Liver (tissue), 3 donors: ENCODE results near the gene CD6.

Source experiments
- CTCF ChIP-seq: fragments of 150-350 bp; IDR thresholded peaks from 2 replicates; pipeline ENCODE4 v1.5.1; 2017; ENCODE audit warnings: improper control_type of control experiment, low read depth, low read length; ENCODE audit not compliant: missing input control
- HNF4A ChIP-seq, 2 donors: conservative IDR thresholded peaks; 2 replicates each; pipeline ENCODE4 v1.6.1; 2016; ENCODE audit warnings: antibody characterized with exemption in 2 of 2, mild to moderate bottlenecking in 2 of 2
- JUND ChIP-seq, 2 donors: IDR thresholded peaks; 2 replicates each; pipeline ENCODE4 v1.6.1; 2016; ENCODE audit warnings: antibody characterized with exemption in 2 of 2
- MAX ChIP-seq: IDR thresholded peaks from 2 replicates; pipeline ENCODE4 v1.6.1; 2016; ENCODE audit warnings: antibody characterized with exemption
- RAD21 ChIP-seq, 2 donors: IDR thresholded peaks; 2 replicates each; pipeline ENCODE4 v1.6.1; 2016; ENCODE audit warnings: antibody characterized with exemption in 2 of 2, mild to moderate bottlenecking in 2 of 2
- REST ChIP-seq: IDR thresholded peaks from 2 replicates; pipeline ENCODE4 v1.6.1; 2016; ENCODE audit warnings: antibody characterized with exemption, mild to moderate bottlenecking
- TAF1 ChIP-seq: conservative IDR thresholded peaks from 2 replicates; pipeline ENCODE4 v1.6.1; 2016; ENCODE audit warnings: antibody characterized with exemption, mild to moderate bottlenecking
- YY1 ChIP-seq: IDR thresholded peaks from 2 replicates; pipeline ENCODE4 v1.6.1; 2016; ENCODE audit warnings: antibody characterized with exemption, mild to moderate bottlenecking
- donor health status: healthy.
- donor health status: healthy.

GRCh38 chr11:60959431-60959830 is 12.0 kb upstream of the CD6 start:
- TF ChIP-seq REST (no peak), JUND (IDR thresholded peaks at IDR 0.05) (no peak), MAX (no peak), CTCF (no peak), TAF1 (no peak), RAD21 (IDR thresholded peaks at IDR 0.05) (no peak), HNF4A (conservative IDR thresholded peaks at IDR 0.05) (no peak), YY1 (no peak)
